Measurements from ENCODE around the gene MAN2C1. TPM values are rescaled to one million over a fixed set of nuclear protein-coding genes. Genes with fewer than 3 reads are reported as not detected.
"Not testable (repeated sequence)": the region's sequence is repeated elsewhere in the genome, so short reads cannot be mapped to it uniquely, and the experiment has no call there.

MAN2C1 gene
- polyA plus RNA-seq, 1 donor: 105 TPM

DNA sequence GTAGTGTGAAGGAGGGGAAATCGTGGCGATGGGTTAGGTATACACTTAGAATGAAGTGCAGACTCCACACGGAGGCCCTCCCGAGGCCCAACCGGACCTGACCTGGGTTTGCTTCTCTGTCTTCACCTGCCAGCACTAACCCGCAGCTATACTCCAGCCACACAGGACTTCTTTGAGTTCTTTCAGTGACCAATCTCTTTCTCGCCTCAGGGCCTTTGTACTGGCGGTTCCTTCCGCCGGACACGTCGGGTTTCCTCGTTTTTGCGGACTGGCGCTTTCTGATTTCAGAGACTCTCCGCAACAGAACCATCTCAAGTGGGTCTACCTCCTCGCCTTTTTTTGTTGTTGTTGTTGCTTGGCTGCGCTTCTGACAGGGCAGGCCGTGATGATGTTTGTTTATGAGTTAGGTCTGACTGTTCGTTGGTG lies 21.6 kb downstream of the MAN2C1 start, which contains the start of gene NEIL1:
Gene NEIL1 (plus strand): TSS at position 244 of the 426 bp plus-strand sequence. CDS start 1,867 bp downstream, outside the sequence.
- DNase-seq (ENCODE audit: low read depth): no peak

DNA sequence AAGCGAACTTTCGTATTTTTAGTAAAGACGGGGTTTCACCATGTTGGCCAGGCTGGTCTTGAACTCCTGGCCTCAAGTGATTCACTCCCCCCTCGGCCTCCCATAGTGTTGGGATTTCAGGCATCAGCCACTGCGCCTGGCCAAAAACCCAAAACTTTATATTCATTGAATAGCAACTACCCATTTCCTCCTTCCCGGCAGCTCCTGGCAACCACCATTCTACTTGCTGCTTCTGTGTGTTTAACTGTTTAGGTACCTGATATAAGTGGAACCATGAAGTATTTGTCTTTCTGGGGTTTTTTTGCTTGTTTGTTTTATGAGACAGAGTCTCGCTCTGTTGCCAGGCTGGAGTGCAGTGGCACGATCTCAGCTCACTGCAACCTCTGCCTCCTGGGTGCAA lies 24.5 kb downstream of the MAN2C1 start:
- not testable (repeated sequence) for DNase-seq (ENCODE audit: low read depth)

DNA sequence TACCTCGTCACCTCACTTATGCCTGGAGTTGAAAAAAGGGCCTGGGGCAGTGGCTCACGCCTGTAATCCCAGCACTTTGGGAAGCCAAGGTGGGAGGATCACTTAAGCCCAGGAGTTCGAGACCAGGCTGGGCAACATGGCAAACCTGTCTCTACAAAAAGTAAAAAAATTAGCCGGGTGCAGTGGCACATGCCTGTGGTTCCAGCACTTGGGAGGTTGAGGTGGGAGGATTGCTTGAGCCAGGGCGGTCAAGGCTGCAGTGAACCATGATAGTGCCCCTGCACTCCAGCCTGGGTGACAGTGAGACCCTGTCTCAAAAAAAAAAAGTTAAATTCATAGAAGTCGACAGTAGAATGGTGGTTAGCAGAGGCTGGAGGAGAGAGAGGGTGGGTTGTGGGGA lies 26.2 kb downstream of the MAN2C1 start:
- DNase-seq (ENCODE audit: low read depth): no peak

DNA sequence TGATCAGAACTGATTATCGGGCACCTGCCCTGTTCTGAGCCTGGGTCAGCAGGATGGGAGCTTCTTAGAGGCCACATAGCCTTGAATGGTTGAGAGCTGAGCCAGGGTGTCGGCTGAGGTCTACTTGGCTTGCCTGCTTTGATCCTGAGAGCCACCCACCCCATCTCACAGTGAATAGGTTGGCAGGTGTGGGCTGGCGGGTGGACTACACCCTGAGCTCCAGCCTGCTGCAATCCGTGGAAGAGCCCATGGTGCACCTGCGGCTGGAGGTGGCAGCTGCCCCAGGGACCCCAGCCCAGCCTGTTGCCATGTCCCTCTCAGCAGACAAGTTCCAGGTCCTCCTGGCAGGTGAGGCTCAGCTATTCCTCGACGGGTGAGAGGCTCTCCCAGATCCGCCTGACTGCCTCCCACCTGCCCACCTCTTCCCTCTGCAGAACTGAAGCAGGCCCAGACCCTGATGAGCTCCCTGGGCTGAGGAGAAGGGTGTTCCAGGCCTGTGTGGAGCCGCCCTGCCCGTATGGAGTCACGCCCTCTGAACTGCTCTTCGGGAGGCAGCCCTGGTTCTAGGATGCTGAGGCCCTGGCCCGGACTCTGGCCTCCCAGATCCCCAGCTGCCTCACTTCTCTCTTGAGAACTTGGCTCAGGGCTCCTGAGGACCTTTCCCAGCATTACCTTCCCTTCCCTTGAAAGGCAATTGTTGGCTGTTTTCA lies 28.7 kb downstream of the MAN2C1 start:
- DNase-seq (ENCODE audit: low read depth): no peak

DNA sequence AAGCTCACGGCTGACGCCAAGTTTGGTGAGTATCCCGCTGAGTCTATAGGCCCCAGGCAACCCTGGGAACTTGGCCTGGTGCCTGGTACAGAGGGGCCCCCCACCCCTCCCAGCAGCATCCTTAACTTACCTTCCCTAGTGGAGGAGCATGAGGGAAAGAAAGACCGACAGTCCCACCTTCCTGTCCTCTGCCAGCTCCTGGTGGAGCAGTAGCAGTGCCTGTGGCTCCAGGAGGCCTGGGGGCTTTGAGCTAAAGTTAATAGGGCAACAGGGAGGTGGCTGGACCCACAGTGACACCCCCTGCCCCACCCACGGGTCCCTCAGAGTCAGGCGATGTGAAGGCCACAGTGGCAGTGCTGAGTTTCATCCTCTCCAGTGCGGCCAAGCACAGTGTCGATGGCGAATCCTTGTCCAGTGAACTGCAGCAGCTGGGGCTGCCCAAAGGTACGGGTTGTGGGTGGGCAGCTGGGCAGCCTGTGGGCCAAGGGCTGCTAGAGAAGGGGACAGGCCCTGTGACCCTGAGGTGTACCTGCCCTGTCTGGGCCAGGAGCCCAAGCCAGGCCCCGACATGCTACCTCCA lies 29.7 kb downstream of the MAN2C1 start:
- no peak for DNase-seq (ENCODE audit: low read depth)

DNA sequence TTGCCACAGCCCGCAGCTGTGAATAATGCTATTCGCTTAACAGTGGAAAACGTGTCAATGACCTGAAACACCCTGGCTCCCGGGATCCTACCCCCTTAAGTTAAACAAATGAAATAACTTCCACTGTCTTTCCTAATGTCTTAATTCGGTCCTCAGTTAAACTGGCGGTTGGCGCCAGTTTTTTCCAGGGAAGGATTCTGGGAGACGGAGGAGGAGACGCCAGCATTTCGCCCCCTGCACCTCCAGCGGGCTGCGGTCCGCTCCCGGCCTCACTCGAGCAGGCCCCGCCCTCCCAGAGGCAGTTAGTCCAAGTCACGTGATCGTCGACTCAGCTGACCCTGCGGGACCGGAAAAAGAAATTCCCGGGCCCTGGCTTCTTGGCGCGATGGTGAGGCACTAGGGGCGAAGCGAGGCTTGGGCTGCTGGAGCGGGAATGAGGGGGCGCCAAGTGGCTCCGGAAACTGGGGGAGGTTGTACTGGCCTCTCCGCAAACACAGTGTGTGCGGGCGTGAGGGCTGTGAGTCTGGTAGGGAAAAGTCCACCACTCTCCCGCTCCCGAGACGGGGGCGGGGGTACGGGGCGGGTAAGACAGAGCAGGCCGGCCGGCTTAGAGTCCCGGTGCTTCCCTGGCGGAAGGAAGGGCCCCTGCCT lies 32.6 kb downstream of the MAN2C1 start, which contains the start of gene COMMD4:
Gene COMMD4 (plus strand): TSS at position 359 of the 651 bp plus-strand sequence. CDS start 27 bp downstream, at position 386.
- peak; percentile 83 for DNase-seq (ENCODE audit: low read depth)

DNA sequence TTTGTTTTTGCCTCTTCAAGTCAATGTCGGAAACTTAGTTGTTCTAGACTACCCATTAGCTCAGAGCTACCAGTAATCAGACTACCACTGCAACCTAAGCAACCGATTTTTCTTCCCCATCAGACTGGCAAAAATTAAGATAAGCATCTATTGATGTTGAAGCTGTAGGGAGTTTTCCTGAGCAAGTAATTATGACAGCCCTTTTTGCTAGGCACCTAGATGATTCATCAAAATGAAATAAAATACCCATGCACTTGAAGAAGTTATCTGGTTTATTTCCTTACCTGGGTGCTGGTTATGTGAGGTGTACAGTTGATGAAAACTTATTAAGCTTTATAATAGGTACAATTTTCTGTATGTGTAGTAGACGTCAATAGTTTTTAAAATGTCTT lies 33.1 kb downstream of the MAN2C1 start:
- no peak for DNase-seq (ENCODE audit: low read depth)

DNA sequence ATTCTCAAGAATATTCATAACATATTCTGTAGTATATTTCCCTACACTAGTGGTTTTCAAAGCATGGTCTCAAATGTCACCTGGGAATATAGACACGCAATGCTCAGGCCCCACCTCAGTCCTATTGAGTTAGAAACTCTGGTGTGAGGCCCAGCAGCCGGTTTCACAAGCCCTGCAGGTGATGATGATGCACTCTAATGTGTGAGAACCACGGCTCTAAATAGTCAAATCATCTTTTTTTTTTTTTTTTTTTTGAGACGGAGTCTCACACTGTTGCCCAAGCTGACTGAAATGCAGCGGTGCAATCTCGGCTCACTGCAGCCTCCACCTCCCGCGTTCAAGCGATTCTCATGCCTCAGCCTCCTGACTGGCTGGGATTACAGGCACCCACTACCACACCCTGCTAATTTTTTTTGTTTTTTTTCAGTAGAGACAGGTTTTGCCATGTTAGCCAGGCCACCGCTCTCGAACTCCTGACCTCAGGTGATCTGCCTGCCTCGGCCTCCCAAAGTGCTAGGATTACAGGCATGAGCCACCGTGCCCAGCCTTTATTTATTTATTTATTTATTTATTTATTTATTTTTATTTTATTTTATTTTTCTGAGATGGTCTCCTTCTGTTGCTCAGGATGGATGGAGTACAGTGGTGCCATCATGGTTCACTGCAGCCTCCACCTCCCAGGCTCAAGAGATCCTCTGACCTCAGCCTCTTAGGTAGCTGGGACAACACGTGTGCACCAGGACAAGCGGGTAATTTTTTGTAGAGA lies 34.6 kb downstream of the MAN2C1 start:
- not testable (repeated sequence) for DNase-seq (ENCODE audit: low read depth)

DNA sequence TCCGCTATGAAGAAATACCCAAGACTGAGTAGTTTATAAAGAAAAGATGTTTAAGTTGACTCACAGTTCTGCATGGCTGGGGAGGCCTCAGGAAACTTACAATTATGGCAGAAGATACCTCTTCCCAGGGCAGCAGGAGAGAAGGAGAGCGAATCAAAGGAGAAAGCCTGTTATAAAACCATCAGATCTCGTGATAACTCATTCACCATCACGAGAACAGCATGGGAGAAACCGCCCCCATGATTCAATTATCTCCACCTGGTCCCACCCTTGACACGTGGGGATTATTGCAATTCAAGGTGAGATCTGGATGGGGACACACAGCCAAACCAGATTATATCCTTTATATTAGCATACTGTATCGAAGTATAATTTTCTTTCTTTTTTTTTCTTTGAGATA lies 36.3 kb downstream of the MAN2C1 start:
- not testable (repeated sequence) for DNase-seq (ENCODE audit: low read depth)

DNA sequence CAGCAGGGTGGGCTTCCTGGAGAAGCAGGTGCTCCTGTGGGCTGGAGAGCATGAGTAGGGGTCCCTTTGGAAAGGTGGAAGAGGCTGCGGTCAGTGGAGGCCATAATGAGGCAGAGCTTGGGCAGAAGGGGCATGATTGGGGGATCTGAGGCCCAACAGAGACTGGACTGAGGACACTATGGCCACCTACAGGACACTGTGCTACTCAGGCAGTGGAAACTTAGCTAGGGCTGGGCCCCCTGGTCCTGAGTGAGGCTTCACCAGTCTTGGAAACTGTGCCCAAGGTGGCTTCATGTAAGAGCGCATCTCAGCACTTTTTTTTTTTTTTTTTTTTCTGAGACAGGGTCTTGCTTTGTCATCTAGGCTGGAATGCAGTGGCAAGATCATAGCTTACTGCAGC lies 38.8 kb downstream of the MAN2C1 start:
- no peak for DNase-seq (ENCODE audit: low read depth)

DNA sequence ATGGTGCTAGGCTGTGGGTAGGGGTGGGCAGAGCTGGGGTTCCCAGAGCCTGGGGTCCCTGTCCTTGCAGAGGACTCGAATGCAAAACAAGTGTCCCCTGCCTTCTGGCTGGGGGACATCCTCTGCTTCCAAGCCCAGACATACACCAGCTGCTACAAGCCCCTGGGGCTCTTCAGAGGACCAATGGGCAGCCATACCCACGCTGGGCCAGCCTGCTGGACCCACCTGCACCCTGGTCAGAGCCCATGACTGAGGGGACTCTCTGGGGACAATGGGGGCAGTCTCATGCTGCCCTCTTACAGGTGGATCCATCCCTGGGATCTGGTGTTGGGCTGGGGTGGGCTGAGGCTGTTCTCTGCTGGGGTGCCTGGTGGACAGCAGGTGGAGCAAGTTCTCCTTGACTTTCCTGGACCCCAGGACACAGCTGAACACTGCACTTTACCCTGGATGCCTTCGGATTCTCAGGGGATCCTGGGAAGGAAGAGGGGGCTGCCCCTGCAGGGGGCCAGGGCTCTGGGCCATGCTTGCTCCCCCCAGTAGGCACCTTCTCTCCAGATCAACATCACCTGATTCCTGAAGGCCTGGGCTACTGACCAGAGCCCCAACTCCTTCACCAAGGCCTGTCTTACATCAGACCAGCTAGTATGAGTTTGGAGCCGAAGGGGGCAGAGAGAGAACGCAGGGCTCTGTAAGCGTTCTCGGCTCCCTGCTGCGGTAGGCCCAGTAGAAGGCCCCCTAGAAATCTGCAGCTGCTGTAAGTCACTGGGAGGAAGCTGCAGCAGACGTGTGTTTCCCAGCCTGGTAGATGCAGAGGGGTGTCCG lies 39.7 kb downstream of the MAN2C1 start:
- no peak for DNase-seq (ENCODE audit: low read depth)

DNA sequence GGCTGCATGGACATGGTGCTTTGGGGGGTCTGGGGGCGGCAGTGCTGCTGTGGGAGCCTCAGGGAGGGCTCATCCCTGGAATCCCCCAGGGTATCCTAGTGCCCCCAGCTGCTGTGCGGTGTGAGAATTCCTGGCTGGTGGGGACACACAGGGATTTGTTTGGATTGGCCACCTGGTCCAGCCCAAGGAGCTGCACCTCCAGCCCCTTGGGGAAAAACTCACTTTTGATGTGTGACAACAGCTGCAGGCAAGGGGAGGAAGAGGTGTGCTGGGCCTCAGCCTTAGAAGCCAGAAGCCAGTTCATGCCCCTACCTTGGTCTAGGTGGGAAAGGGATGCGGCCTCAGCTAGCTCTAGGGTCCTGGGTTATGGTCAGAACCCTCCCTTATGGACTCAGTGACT lies 40.9 kb downstream of the MAN2C1 start:
- no peak for DNase-seq (ENCODE audit: low read depth)

DNA sequence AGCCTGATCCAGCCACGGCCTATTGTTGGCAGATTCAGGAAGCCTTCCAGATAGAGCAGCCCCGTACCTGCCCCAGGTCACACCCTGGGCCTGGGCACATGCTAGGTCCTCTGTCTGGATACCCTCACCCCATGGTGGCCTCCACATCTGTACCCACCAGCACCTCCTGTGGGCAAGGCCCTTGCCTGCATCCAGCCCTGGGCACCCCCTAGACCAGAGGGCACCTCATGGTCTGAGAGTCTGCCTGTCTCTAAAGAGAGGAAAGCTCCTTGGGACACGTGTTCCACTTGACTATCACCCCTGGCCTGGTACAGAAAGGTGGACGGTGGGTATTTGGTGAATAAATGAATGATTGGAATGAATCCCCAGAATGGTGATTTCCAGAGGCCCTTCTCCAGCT lies 41.4 kb downstream of the MAN2C1 start:
- DNase-seq (ENCODE audit: low read depth): no peak

DNA sequence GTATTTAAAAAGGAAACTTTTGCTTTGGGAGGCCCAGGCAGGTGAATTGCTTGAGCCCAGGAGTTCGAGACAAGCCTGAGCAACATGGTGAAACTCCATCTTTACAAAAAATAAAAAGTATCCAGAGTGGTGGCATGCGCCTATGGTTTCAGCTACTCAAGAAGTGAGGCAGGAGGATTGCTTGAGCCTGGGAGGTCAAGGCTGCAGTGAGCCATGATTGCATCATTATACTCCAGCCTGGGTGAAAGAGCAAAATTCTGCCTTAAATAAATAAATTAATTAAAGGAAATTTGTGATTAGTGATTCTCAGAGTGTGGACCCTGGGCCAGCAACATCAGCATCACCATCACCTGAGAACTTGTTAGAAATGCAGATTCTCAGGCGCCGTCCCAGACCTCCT lies 42.5 kb downstream of the MAN2C1 start:
- DNase-seq (ENCODE audit: low read depth): no peak

DNA sequence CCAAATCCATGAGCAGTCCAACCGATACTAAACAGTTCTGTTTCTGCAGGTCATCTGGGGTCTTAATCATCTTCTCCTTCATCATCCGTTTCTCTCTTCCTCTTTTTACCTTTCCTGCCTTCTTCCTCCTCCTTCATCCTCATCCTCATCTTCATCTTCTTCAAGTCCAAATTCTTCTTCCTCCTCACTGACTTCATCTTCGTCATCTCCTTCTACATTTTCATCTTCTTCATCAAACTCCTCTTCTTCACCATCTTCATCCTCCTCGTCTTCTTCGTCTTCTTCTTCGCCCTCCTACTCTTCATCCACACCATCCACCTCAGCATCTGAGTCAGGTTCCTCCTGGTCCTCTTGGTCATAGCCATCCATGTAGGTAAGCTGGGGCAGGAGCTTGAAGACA lies 46.7 kb downstream of the MAN2C1 start:
- no peak for DNase-seq (ENCODE audit: low read depth)

DNA sequence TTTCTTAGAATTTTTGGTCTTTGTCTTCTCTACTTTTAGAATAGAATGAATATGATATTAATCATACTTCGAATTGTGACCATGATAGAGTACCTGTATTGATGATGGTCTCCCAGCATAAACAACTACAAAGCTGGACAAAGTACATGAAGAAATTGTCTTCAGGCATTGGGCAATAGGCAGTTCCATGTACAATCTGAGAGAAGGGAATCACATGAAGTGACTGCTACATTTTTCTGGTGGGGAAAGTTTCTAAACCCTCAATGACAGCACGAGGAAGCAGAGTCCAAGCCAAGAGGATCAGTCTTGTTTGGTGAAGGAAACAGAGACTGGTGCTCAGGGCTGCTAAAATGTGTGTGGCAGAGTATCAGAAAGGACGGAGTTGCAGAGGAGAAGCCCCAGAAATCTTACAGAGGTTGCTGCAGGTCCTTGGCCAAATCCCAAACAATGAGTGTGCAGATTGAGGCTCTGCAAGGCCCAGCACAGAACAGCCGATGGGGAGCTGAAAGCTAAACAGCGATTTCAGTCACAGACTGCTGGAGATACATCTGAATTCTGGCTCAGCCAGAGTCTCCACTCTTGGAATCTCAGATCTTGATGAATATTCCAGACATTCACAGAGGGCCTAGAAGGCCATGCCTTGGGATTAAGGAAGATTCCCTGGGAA lies 49.0 kb downstream of the MAN2C1 start:
- not testable (repeated sequence) for DNase-seq (ENCODE audit: low read depth)

DNA sequence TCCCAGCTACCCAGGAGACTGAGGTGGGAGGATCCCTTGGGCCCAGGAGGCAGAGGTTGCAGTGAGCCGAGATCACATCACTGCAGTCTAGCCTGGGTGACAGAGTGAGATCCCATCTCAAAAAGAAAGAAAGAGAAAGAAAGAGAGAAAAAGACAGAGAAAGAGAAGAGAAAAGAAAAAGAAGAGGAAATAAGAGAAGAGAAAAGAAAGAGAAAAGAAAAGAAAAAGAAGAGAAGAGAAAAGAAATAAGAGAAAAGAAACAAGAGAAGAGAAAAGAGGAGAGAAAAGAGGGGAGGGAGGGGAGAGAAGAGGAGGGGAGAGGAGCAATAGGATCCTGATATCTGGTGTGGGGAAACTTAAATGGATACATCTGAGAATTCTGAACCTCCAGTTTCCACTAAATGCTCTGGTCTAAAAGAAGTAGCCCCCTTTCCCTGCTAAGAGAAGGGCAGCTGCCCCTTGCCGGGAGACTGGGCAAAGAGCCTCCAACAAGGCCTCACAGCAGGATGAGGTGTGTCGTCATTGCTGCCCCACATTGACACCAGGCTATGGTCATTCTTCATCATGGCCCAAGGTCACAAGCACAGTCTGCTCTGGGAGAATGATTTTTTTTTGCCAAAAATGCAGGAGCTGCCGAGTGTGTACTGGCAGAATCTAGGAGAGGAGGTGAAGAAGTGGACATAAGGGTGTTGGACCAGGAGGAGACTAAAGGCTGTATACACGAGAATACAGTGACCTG lies 53.7 kb downstream of the MAN2C1 start:
- DNase-seq (ENCODE audit: low read depth): no peak

DNA sequence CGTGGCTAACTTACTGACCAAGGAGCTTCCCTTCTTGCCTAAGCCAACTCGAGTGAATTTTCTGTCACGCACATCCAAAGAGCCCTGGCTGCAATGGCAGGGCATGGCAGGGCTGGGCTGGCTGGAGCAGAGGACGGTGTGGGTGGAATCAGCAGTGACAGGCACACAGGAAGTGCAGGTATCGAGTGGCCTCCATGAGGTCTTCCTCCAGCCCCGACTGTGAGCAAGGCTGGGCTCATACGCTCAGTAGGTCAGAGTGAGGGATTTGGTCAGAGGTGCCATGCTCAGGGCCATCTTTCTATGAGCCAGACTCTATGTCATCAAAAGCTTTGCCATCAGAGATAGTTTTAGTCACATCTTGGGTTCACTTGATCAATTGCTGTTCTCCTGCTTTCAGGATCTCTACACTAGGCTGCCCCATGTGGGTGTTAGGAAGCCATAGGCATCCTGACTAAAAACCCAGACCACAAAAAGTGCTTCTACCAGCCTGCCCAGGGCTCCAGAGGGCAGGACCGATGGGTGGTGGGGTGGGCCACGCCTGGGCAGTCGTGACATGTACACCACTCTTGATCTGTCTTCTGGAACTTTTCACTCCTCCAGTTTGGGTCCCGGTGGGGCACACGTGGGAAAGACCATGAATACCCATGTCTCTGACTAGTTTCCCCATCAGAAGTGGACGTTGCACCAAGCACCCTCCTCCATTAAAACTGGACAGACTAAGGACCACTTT lies 55.1 kb downstream of the MAN2C1 start:
- DNase-seq (ENCODE audit: low read depth): no peak

DNA sequence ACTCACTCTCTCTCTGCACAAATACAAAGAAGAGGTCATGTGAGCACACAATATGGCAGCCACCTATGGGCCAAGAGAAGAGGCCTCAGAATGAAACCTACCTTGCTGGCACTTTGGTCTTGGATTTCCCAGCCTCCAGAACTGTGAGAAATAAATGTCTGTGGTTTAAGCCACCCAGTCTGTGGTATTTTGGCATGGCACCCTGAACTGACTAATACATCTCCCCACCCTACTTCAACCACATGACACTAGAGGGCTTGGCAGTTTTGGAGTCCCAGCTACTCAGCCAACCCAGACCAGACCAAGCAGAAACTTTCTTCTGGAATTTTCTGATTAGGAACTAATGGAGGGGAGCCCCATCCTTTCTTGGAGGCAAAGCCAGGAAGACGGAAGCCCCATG lies 55.9 kb downstream of the MAN2C1 start:
- DNase-seq (ENCODE audit: low read depth): not testable (repeated sequence)
